ENCODE data around the gene NOTUM.

- TF ChIP-seq POLR2A (IDR thresholded peaks at IDR 0.05) = no peak
- TF ChIP-seq POLR2AphosphoS5 (IDR thresholded peaks at IDR 0.05) = no peak
- TF ChIP-seq, protein P1, sequence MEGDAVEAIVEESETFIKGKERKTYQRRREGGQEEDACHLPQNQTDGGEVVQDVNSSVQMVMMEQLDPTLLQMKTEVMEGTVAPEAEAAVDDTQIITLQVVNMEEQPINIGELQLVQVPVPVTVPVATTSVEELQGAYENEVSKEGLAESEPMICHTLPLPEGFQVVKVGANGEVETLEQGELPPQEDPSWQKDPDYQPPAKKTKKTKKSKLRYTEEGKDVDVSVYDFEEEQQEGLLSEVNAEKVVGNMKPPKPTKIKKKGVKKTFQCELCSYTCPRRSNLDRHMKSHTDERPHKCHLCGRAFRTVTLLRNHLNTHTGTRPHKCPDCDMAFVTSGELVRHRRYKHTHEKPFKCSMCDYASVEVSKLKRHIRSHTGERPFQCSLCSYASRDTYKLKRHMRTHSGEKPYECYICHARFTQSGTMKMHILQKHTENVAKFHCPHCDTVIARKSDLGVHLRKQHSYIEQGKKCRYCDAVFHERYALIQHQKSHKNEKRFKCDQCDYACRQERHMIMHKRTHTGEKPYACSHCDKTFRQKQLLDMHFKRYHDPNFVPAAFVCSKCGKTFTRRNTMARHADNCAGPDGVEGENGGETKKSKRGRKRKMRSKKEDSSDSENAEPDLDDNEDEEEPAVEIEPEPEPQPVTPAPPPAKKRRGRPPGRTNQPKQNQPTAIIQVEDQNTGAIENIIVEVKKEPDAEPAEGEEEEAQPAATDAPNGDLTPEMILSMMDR (IDR thresholded peaks at IDR 0.05) = no peak
- no peak for TF ChIP-seq EP300 (IDR thresholded peaks at IDR 0.05)
These were observed 56.2 kb downstream of the NOTUM start for GRCh38 chr17:81904600-81905423.
